Posterior vena cava (tissue), 2 donors: Measurements from ENCODE around the gene EFCAB7. TPM values are rescaled to one million over a fixed set of nuclear protein-coding genes. Genes with fewer than 3 reads are reported as not detected.
"Not testable (repeated sequence)": the region's sequence is repeated elsewhere in the genome, so short reads cannot be mapped to it uniquely, and the experiment has no call there.

Experiments
- DNase-seq: peaks from one replicate; pipeline ENCODE4 v3.0.0-alpha.2; 2020; ENCODE audit warnings: low spot score
- intact Hi-C, 2 donors: fragments of 100-400 bp; cut with DNase I; formaldehyde crosslinking; loops; one replicate each; pipeline versions ENCODE4 v1.14.1 to v1.14.2; 2022 to 2023
- total RNA-seq, 2 donors: library from RNA; stranded (reverse); fragmentation: NEBNext Ultra II Directional; extraction: Animal tissue kit (Norgen Biotek cat#: 25700); gene quantifications; one replicate each; pipeline ENCODE4 v1.2.1, GENCODE V29; 2021
- donor health status: DM: yes; HTN: yes; CAD: no.
- donor health status: DM: yes; HTN: yes; CAD: no.

EFCAB7 gene
- total RNA-seq, 2 donors from 2014 or later = 5.0 to 7.3 TPM

DNA sequence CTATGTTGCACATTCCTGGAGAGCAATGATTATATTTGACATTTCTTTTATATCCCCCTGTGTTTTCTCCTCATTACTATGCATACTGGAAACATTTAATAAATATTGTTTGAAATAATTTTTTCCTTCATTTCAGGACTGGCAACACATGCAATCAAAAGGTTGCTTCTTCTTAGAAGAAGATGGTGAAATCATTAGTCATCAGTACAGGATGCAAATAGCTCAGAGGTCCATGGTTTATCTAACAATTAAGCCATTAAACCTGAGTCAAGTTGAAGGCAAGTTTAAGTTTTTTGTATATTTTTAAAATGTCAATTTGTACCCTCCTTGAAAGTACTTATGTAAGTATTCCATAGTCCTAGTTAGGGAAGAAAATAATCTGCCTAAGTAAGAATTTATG lies 22.5 kb downstream of the EFCAB7 start:
- no peak for DNase-seq
- intact Hi-C loops = no loop called here

DNA sequence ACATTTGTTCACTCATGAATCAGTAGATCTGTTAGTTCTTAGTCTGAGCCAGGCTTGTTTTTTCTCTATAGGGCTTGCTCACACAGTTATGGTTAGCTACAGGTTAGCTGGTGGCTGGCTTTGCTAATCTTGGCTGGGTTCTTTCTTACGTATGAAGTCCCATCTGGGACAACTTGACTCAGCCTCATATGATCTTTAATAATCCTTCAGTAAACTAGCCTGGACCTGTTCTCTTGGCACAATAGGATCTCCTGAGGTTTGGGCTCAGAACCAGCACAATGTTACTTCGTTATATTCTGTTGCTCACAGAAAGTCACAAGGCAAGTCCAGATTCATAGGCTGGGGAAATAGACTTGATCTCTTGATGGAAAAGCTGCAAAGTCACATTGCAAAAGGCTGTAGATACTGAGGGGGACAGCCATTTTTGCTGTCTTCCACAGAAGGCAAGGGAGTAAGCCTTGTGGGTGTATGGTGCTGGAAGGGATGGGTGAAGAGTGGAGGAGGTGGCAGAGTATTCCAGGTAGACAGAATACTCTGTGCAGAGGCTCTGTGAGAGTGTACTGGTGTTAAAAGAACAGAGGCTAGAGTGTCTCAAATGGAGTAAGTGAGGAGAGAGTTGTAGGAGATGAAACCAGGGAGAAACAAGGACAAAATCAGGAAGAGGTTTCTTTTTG lies 24.4 kb downstream of the EFCAB7 start:
- DNase-seq = no peak
- intact Hi-C loops = no loop called here

DNA sequence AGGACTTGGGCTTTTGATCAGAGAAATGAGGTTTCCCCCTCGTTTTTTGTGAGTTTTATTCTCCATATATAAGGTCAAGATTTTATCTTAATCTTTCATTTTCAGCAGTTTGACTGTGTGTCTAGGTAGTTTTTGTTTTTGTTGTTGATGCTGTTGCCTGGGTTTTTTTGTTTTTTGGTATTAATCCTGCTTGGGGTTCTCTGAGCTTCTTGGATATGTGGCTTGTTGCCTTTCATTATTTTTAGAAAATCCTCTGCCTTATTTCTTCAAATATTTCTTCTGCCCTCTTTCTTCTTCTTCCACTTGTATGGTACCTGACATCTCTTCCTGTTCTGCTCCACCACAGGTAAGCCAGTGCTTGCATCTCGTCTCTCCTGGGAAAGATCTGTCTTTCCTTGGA lies 25.0 kb downstream of the EFCAB7 start:
- no peak for DNase-seq
- intact Hi-C loops = no loop called here

DNA sequence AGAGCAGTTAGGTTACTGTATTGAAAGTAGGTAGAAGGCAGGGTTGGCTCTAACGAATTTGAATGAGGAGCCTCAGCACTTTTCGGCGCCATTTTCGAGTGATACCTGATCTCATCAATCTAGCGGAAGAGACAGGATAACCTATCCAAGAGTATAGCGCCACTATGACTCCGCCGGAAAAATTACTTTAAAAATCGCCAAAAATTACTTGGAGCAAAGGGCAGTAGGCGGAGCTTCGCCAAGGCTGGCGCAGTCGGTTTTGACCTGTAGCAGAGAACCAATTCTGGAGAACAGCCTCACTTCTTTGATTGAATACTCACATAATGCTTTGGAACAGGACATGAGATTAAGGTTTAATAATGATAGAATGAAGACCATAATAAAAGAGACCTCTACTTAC lies 25.6 kb downstream of the EFCAB7 start:
- intact Hi-C loops = no loop called here
- DNase-seq = no peak

DNA sequence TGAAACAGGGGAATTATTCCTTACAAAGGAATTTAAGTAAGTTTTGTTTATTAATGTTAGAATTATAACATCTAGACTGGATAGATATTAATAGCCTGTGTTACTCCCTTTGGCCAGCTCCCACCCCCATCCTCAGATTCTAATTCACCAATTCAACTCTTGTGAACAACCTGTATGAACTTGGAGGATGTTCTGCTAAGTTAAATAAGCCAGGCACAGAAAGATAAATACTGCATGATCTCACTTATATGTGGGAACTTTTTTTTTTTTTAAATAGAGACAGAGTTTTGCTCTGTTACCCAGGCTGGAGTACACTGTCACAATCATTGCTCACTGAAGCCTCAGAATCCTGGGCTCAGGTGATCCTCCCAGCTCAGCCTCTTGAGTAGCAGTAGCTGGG lies 32.2 kb downstream of the EFCAB7 start:
- no peak for DNase-seq
- intact Hi-C loops = no loop called here

DNA sequence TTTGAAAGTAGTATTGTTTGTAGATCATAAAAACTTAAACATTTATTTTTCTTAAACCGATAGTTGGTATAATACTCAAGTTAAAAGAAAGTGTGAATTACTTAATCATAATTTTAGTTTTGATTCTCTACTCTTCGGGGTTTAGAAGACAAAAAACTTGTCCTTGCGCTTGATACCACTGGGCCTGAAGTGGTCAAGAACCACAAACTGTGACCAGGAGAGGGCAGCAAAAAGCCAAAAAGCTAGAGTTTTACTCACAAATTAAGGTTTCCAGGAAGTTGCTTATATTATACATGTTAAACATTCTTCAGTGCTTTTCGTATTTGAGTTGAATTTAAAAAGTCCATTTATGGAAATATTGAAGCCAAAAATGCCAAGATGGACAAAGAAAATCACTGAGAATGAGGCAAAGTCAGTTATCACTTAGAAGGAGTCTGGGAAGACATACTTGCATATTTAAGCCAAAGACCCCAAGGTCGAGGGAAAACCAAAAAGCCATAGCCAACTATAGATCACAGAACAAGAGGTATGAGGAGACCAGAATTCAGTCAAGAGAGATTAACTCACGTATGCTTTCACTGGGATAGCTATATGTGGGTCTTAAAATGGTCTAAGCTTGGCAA lies 34.2 kb downstream of the EFCAB7 start:
- intact Hi-C loops = no loop called here
- no peak for DNase-seq

DNA sequence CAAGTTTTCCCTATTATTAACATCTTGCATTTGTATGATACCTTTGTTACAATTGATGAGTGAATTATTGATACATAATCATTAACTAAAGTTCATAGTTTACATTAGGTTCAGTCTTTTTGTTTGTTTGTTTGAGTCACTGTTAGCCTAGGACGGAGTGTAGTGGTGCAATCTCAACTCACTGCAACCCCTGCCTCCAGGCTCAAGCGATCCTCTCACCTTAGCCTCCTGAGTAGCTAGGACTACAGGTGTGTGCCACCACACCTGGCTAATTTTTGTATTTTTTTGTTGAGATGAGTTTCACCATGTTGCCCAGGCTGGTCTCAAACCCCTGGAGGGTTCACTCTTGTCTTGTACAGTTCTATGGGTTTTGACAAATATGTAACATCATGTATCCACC lies 36.0 kb downstream of the EFCAB7 start:
- intact Hi-C loops = no loop called here
- no peak for DNase-seq

DNA sequence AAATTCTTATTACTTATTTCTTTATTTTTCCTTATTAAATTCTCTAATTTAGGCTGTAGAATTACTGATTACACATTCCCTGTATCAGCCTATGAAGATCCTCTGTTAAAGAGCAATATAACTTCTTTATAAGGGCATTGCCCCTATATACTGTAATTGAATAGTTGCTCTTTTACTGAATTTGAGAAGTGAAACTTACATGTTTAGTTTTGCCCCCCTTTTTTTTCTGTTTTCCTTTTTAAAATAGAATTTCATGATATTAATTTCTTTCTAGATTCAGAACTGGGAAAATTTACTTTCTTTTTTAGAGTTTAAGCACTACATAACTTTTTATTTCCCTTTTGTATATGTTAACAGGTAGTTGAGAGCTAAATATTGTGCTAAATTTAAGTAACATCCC lies 40.4 kb downstream of the EFCAB7 start:
- intact Hi-C loops = no loop called here
- no peak for DNase-seq

DNA sequence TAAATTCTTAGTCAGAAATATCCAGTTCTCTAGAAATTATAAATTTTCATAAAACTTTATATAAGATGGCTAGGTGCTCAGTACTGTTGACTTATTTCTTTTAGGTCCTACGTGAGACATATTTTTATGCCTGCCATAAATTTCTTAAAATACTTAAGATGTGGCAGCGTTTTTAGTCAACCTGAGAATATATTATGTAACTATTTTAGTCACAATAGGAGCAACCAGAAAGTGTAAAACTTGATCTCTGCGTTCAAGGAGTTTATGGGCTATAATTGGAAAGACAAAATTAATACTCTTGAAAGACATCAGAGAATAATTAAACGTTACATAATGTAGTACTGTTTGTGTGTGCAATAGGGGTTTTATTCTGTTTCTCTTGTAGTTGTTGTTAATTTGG lies 45.7 kb downstream of the EFCAB7 start:
- intact Hi-C loops = no loop called here
- DNase-seq = no peak

DNA sequence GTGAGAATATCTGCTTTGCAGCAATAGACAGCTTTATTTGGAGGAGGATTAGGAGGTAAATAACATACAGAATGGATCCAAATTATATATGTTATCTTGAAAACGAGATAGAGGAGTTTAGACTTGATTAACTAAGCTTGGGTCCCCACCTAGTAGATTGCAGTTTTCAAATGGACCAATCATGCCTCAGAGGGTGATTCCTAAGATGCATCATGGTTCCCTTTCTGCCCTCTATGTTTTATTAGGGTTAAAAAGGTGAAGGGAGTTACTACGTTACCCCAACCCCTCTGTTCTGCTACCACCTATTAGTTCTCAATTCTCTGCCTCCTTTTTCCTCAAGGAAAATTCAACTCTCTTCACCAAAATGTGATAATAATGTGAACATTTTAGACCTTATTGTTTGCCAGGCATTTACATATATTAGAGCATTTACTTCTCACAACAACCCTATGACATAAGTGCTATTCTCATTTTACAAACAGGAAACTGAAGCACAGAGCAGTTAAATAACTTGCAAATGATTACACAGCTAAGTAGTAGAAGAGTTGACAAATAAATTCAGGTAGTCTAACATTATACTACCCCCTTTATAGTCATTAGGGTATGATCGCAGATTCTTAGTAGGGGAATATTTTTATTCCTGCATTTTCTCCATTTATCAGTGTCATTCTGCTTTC lies 46.5 kb downstream of the EFCAB7 start:
- intact Hi-C loops = loop anchor here in 1 of 2 donors (10.0 kb wide), 1 partner anchor 675 kb away; no protein-coding TSS in a partner anchor

DNA sequence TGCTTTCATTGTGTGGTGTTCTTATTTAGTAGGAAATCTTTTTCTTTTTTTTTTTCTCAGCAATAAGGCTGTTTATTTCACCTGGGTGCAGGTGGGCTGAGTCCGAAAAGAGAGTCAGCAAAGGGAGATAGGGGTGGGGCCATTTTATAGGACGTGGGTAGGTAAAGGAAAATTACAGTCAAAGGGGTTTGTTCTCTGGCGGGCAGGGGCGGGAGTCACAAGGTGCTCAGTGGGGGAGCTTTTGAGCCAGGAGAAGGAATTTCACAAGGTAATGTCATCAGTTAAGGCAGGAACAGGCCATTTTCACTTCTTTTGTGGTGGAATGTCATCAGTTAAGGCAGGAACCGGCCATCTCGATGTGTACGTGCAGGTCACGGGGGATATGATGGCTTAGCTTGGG lies 49.4 kb downstream of the EFCAB7 start:
- intact Hi-C loops = loop anchor here in 1 of 2 donors (10.0 kb wide), 1 partner anchor 672 kb away; no protein-coding TSS in a partner anchor
- not testable (repeated sequence) for DNase-seq

More for the DNA sequence above, 46.5 kb downstream of the EFCAB7 start:
- DNase-seq = no peak

DNA sequence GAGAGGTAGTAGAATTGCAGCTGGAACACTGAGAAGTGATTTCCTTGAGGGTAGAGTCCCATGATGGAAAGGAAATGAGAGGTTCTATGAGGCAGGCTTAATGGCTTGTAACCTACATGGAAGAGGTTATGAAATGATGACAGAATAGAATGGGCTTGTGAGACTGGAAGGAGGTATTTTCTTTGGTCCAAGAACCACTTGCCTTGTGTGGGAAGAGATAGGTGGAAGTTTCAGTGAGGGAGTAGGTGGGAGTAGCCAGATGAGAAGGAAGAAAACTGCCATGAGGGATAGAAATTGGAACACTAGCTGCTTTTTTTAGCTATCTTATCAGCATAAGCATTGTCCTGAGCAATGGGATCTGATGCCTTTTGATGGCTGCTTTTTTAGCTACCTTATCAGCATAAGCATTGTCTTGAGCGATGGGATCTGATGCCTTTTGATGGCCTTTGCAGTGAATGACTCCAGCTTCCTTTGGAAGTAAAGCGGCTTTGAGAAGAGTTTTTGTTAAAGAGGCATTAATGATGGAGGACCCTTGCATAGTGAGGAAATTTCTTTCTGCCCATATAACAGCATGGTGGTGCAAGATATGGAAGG lies 51.0 kb downstream of the EFCAB7 start:
- DNase-seq = not testable (repeated sequence)
- intact Hi-C loops = loop anchor here in 1 of 2 donors (10.0 kb wide), 1 partner anchor 671 kb away; no protein-coding TSS in a partner anchor

DNA sequence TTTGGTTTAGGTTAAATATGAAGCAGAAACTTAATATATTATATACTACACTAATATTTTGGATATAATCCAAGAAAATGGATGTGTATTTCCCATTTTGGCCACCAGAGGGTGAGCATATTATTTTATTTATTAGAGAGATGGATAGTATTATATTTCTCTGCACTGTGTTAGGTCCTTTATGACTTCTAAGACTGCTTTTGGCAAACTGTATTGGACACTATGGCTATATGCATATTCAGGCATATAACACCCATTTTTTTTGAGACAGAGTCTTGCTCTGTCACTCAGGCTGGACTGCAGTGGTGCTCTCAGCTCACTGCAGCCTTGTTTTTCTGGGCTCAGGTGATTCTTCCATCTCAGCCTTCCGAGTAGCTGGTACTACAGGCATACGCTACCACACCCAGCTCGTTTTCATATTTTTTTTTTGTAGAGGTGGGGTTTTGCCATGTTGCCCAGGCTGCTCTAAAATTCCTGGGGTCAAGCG lies 52.1 kb downstream of the EFCAB7 start:
- intact Hi-C loops = loop anchor here in 1 of 2 donors (10.0 kb wide), 1 partner anchor 669 kb away; no protein-coding TSS in a partner anchor
- DNase-seq = no peak

DNA sequence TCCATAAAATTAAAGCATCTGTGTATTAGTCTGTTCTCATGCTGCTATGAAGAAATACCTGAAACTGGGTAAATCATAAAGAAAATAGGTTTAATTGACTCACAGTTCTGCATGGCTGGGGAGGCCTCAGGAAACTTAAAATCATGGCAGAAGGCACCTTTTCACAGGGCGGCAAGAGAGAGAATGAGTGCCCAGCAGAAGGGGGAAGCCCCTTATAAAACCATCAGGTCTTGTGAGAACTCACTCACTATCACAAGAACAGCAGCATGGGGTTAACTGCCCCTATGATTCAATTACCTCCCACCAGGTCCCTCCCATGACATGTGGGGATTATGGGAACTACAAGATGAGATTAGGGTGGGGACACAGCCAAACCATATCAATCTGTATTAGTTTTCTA lies 63.0 kb downstream of the EFCAB7 start:
- intact Hi-C loops, DNase-seq: not testable (repeated sequence)

DNA sequence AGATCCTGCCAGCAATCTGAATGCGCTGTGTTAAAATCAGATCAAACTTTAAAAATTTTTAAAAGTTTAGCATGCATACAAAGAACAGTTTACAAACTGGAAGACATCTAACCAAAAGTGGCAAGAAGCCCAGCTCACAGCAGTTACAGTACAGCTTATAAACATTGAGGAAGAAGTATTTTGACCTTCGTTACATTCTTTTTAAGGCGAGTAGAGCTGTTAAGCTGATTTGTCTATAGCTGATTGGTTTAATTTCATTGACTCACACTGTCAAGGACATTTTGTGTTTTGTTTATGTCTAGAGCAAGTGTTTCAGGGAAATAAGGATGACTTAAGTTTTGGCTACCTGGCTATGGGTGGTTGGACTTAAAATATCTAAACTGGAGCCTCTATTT lies 66.8 kb downstream of the EFCAB7 start:
- DNase-seq = no peak
- intact Hi-C loops = no loop called here

DNA sequence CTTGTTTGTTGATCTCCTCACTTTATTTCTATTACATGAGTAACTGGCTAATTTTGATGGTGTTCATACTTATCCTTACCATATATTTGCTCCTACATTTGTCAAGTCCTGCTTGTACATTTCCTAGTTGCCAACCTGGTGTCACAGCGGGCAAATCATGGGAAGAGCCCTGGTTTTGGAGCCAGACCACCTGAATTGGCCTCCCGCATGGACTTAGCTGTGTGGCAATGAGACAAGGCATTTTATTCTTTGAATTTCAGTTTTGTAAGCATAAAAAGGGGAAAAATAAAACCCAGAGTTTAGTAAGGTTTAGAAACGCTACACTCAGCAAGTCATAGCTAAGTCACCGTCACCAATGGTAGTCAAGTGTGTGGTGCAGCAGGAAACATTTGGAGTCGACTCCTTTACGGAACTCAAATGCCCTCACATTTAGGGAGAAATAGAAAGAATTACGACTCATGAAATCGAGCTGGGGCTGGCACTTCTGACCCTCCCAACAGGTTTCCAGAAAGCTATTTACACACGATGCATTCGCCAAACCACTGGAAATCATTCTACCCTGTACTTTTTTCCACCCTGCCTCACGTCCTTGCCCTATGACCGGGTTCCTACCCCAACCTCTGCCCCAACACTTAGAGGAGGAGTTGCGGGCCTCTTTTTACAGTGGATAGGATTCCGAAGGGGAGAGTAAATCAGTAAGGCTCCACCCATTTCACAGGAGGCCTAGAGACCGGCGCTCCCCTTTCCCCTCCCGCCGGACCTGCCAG lies 69.4 kb downstream of the EFCAB7 start:
- intact Hi-C loops = no loop called here

DNA sequence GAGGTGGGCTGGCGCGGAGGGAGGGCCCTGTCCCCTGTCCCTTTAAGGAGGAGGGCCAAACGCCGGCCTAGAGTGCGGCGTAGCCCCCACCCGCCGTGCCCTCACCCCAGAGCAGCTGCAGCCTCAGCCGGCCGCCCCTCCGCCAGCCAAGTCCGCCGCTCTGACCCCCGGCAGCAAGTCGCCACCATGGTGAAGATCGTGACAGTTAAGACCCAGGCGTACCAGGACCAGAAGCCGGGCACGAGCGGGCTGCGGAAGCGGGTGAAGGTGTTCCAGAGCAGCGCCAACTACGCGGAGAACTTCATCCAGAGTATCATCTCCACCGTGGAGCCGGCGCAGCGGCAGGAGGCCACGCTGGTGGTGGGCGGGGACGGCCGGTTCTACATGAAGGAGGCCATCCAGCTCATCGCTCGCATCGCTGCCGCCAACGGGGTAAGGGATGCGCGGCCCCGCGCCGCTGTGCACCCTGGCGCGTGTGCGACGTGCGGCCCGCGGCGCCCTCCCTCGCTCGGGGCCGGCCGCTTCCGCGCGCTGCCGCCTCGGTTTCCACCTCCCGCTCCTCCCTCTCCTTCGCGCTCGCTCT lies 70.1 kb downstream of the EFCAB7 start, which contains the start of gene PGM1:
TSS of gene PGM1 (plus strand) at position 109 of the 583 bp plus-strand sequence. CDS start at position 187, 78 bp downstream.
- intact Hi-C loops = no loop called here
- peak; percentile 93 for DNase-seq

More for the DNA sequence above, 69.4 kb downstream of the EFCAB7 start:
- DNase-seq = no peak

DNA sequence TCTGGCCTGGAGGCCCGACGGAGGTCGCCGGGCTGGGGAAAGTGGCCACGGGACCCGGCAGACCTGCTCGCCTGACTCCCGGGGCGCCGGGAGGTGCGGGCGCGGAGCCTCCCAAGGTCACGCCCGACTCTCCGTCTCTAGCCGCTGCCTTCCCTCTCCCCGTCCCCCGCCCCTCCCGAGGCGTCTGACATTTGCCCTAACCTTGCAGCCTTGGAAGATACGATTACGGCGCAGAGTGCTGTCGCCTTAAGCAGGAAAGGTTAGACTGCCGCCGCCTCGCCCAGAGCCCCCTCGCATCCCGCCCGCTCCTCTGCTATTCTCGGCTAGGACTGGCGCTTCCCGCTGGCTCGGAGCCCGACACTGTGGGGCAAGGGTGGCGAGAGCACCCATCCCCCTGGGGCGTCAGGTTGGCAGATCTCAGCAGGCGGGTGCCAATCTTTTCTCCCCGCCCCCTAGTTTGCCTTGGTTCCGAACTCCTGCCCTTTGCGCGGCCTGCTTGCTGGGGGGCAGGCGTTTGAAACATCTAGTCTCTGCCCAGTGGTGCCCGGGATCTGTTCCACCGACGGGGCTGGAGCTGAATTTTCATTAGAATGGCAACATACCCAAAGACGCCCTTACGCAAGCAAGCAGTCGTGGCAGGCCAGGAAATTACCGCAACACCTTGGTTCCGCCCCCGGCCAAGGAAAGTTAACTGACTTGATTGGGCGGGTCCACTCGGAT lies 70.7 kb downstream of the EFCAB7 start:
- DNase-seq = peak; percentile 87
- intact Hi-C loops = no loop called here
